HG02571 (cell line): Measurements from ENCODE around the gene DDX39B.
"Not testable (repeated sequence)": the region's sequence is repeated elsewhere in the genome, so short reads cannot be mapped to it uniquely, and the experiment has no call there.

Source experiments
- ATAC-seq: cut with Tn5 transposase; IDR thresholded peaks from one replicate; pipeline ENCODE4 v1.9.1; 2021; ENCODE audit warnings: mild to moderate bottlenecking, moderate library complexity; ENCODE audit not compliant: unreplicated experiment

DDX39B gene

DNA sequence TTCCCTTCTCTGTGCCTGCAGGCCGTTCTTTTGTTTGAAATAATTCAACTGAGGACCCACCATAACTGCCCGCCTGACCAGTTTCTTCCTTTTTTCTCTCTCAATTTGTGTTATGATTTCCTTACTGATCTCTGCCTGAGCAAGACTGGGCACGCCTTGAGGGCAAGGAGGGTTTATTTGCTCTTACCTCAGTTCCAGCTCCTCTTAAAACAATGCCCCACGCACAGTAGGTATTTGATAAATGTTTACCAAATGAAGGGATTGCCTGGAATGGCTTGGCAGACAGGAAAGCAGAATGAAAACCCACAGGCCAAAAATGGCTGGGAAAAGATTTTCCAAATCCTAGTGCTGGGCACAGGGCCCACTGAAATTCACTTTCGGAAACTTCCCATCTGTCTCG, 54.1 kb downstream of the DDX39B start:
- ATAC-seq = not testable (repeated sequence)

GRCh38 chr6:31486065-31486837, 55.6 kb downstream of the DDX39B start:
- not testable (repeated sequence) for ATAC-seq

GRCh38 chr6:31485055-31485454, 56.7 kb downstream of the DDX39B start:
- no peak for ATAC-seq

- no peak for ATAC-seq
Measured at GRCh38 chr6:31483392-31483791, 58.4 kb downstream of the DDX39B start.

DNA sequence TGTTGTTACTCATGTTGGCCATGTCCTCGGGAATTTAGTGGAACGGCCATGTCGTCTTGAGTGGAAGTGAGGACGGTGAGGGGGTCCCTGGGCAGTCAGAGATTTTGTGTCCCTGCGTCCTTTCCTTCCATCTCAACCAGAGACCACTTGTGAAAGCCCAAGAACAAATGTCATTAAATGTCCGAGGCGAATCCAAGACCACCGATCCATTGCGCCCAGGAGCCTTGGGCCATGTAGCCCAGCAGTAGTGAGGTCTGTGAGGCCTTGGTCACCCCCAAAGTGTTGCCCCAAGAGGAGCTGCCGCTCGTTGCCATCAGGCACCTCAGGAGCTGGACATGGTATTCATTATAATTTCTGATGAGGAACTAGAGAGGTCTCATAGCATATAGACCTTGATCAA, 61.2 kb downstream of the DDX39B start:
- no peak for ATAC-seq
